ENCODE measurements around the gene DIAPH2. TPM values are rescaled to one million over a fixed set of nuclear protein-coding genes. Genes with fewer than 3 reads are reported as not detected.

Gene DIAPH2
- total and polyA plus RNA-seq, 4 donors: 7.2 to 57.6 (median 15.5) TPM

- TF ChIP-seq, protein P1, sequence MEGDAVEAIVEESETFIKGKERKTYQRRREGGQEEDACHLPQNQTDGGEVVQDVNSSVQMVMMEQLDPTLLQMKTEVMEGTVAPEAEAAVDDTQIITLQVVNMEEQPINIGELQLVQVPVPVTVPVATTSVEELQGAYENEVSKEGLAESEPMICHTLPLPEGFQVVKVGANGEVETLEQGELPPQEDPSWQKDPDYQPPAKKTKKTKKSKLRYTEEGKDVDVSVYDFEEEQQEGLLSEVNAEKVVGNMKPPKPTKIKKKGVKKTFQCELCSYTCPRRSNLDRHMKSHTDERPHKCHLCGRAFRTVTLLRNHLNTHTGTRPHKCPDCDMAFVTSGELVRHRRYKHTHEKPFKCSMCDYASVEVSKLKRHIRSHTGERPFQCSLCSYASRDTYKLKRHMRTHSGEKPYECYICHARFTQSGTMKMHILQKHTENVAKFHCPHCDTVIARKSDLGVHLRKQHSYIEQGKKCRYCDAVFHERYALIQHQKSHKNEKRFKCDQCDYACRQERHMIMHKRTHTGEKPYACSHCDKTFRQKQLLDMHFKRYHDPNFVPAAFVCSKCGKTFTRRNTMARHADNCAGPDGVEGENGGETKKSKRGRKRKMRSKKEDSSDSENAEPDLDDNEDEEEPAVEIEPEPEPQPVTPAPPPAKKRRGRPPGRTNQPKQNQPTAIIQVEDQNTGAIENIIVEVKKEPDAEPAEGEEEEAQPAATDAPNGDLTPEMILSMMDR (IDR thresholded peaks at IDR 0.05; ENCODE audit: control extremely low read depth, extremely low read depth): no peak
- Histone ChIP-seq H3K27me3 (ENCODE audit: control insufficient read depth in 3 of 3, insufficient read depth in 3 of 3, low read length in 2 of 3) (peaks cover 0 to 26% (median 2%) of the 10 kb centered on the region in 3 donors), H3K4me1 (ENCODE audit: control insufficient read depth in 5 of 5, insufficient read depth in 5 of 5, low read length in 5 of 5) (no peaks in the 10 kb centered on the region), H3K27ac (ENCODE audit: low read depth in 1 of 2, low read length in 1 of 2) (no peak overlapping the region), H3K9me3 (ENCODE audit: control insufficient read depth in 4 of 4, insufficient read depth in 3 of 4, low read length in 3 of 4) (no peaks in the 10 kb centered on the region), H3K4me3 (no peak overlapping the region), H3K9ac (ENCODE audit: insufficient read depth in 1 of 2, low read length in 2 of 2) (no peak overlapping the region), H3K36me3 (ENCODE audit: control insufficient read depth in 4 of 4, insufficient read depth in 4 of 4, low read length in 4 of 4) (no peaks in the 10 kb centered on the region)
- WGBS, 2 donors: 84 to 100% methylated on average over 1 of the region's 1 CpG
- DNase-seq (no peak), ATAC-seq (ENCODE audit: insufficient read depth, low FRiP score) (no peak)
These were observed 302.6 kb downstream of the DIAPH2 start for GRCh38 chrX:96987228-96987627.

GRCh38 chrX:96989830-96990571 lies 305.4 kb downstream of the DIAPH2 start:
- H3K4me1 ChIP-seq (ENCODE audit: control insufficient read depth in 5 of 5, insufficient read depth in 5 of 5, low read length in 5 of 5): no peaks in the 10 kb centered on the region
- ATAC-seq (ENCODE audit: insufficient read depth, low FRiP score): no peak
- DNase-seq: no peak
- TF ChIP-seq, protein P1 (IDR thresholded peaks at IDR 0.05; ENCODE audit: control extremely low read depth, extremely low read depth): no peak
- H3K4me3 ChIP-seq: no peak overlapping the region
- peaks cover 0 to 23% (median 2%) of the 10 kb centered on the region in 3 donors for H3K27me3 ChIP-seq (ENCODE audit: control insufficient read depth in 3 of 3, insufficient read depth in 3 of 3, low read length in 2 of 3)
- no peak overlapping the region for H3K9ac ChIP-seq (ENCODE audit: insufficient read depth in 1 of 2, low read length in 2 of 2)
- 83 to 97% methylated on average over 5 of the region's 5 CpGs for WGBS, 2 donors
- no peak overlapping the region for H3K27ac ChIP-seq (ENCODE audit: low read depth in 1 of 2, low read length in 1 of 2)
- no peaks in the 10 kb centered on the region for H3K9me3 ChIP-seq (ENCODE audit: control insufficient read depth in 4 of 4, insufficient read depth in 3 of 4, low read length in 3 of 4)
- no peaks in the 10 kb centered on the region for H3K36me3 ChIP-seq (ENCODE audit: control insufficient read depth in 4 of 4, insufficient read depth in 4 of 4, low read length in 4 of 4)

- Histone ChIP-seq H3K27ac (ENCODE audit: low read depth in 1 of 2, low read length in 1 of 2) (no peak overlapping the region), H3K9me3 (ENCODE audit: control insufficient read depth in 4 of 4, insufficient read depth in 3 of 4, low read length in 3 of 4) (no peaks in the 10 kb centered on the region), H3K27me3 (ENCODE audit: control insufficient read depth in 3 of 3, insufficient read depth in 3 of 3, low read length in 2 of 3) (peaks cover 0 to 8% (median 2%) of the 10 kb centered on the region in 3 donors), H3K4me1 (ENCODE audit: control insufficient read depth in 5 of 5, insufficient read depth in 5 of 5, low read length in 5 of 5) (no peaks in the 10 kb centered on the region), H3K9ac (ENCODE audit: insufficient read depth in 1 of 2, low read length in 2 of 2) (no peak overlapping the region), H3K4me3 (no peak overlapping the region), H3K36me3 (ENCODE audit: control insufficient read depth in 4 of 4, insufficient read depth in 4 of 4, low read length in 4 of 4) (no peaks in the 10 kb centered on the region)
- TF ChIP-seq, protein P1 (IDR thresholded peaks at IDR 0.05; ENCODE audit: control extremely low read depth, extremely low read depth): no peak
- WGBS, 2 donors: 53 to 54% methylated on average over 2 of the region's 2 CpGs
- DNase-seq: no peak
- ATAC-seq (ENCODE audit: insufficient read depth, low FRiP score): no peak
These were observed 309.5 kb downstream of the DIAPH2 start for GRCh38 chrX:96994093-96994492.
